ENCODE data around the gene PRPF8. TPM values are rescaled to one million over a fixed set of nuclear protein-coding genes. Genes with fewer than 3 reads are reported as not detected.

Gene PRPF8
- total and polyA plus RNA-seq, 2 of the 13 experiments (the other 11 are each of a cell fraction or from before 2014, with no cell fraction given), result 112 to 179 TPM

DNA sequence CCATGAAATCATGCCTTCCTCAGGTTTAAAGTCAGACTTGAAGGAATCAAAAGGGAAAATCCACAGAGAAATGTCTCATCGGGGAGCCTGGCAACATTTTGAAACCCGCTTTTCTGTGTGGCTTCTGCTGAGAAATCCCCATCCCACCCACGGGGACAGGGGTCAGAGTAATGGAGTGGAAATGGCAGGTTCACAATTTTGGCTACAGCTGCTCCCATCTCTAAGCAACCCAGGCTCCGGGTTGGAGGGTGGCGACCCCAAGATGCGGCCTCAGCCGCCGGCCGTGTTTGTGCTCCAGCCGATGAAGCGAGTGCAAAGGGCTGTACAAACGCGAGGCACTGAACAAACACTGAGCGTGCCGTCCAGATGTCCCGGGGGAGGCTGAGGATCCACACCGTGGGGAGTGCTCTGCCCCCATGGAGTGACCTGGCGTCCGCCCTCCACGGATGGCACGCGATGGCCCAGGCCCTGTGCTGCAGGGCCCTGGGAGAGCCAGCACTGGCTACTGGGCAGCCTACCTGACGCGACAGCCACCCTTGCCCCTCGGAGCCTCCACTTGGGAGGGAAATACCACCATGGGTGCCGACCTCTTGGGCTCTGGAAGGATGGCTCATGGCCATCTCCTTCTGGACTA, 78.2 kb downstream of the PRPF8 start (continued):
- no peak for TF ChIP-seq HOXA7 (CRISPR knock-in tag; IDR thresholded peaks at IDR 0.05)
- no peak for TF ChIP-seq ARNT (IDR thresholded peaks at IDR 0.05)
- TF ChIP-seq SYNCRIP (IDR thresholded peaks at IDR 0.05; ENCODE audit: insufficient read depth, low read depth, low read length), result no peak
- peak; percentile 51; the same call in 1 of the 2 replicates for TF ChIP-seq ERF (CRISPR knock-in tag; IDR thresholded peaks at IDR 0.05)
- no peak for TF ChIP-seq ZNF136 (CRISPR knock-in tag; IDR thresholded peaks at IDR 0.05; ENCODE audit: low read depth)
- TF ChIP-seq, protein P1, sequence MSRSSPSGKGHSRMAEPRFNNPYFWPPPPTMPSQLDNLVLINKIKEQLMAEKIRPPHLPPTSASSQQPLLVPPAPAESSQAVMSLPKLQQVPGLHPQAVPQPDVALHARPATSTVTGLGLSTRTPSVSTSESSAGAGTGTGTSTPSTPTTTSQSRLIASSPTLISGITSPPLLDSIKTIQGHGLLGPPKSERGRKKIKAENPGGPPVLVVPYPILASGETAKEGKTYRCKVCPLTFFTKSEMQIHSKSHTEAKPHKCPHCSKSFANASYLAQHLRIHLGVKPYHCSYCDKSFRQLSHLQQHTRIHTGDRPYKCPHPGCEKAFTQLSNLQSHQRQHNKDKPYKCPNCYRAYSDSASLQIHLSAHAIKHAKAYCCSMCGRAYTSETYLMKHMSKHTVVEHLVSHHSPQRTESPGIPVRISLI (CRISPR knock-in tag; IDR thresholded peaks at IDR 0.05; ENCODE audit: borderline replicate concordance), result no peak
- no peak for TF ChIP-seq CHD2 (IDR thresholded peaks at IDR 0.05; ENCODE audit: low read depth, low read length)
- no peak for TF ChIP-seq ZNF510 (CRISPR knock-in tag; IDR thresholded peaks at IDR 0.05; ENCODE audit: low read depth)
- no peak for TF ChIP-seq MXD4 (CRISPR knock-in tag; IDR thresholded peaks at IDR 0.05)
- TF ChIP-seq GFI1 (CRISPR knock-in tag; IDR thresholded peaks at IDR 0.05; ENCODE audit: borderline replicate concordance), result no peak
- TF ChIP-seq NFATC3 (CRISPR knock-in tag; IDR thresholded peaks at IDR 0.05), result no peak
- TF ChIP-seq IKZF1 (IDR thresholded peaks at IDR 0.05), result no peak
- no peak; the same call in 1 of the 2 replicates for TF ChIP-seq ELF1 (CRISPR knock-in tag; IDR thresholded peaks at IDR 0.05)
- TF ChIP-seq, protein P2, sequence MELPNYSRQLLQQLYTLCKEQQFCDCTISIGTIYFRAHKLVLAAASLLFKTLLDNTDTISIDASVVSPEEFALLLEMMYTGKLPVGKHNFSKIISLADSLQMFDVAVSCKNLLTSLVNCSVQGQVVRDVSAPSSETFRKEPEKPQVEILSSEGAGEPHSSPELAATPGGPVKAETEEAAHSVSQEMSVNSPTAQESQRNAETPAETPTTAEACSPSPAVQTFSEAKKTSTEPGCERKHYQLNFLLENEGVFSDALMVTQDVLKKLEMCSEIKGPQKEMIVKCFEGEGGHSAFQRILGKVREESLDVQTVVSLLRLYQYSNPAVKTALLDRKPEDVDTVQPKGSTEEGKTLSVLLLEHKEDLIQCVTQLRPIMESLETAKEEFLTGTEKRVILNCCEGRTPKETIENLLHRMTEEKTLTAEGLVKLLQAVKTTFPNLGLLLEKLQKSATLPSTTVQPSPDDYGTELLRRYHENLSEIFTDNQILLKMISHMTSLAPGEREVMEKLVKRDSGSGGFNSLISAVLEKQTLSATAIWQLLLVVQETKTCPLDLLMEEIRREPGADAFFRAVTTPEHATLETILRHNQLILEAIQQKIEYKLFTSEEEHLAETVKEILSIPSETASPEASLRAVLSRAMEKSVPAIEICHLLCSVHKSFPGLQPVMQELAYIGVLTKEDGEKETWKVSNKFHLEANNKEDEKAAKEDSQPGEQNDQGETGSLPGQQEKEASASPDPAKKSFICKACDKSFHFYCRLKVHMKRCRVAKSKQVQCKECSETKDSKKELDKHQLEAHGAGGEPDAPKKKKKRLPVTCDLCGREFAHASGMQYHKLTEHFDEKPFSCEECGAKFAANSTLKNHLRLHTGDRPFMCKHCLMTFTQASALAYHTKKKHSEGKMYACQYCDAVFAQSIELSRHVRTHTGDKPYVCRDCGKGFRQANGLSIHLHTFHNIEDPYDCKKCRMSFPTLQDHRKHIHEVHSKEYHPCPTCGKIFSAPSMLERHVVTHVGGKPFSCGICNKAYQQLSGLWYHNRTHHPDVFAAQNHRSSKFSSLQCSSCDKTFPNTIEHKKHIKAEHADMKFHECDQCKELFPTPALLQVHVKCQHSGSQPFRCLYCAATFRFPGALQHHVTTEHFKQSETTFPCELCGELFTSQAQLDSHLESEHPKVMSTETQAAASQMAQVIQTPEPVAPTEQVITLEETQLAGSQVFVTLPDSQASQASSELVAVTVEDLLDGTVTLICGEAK (IDR thresholded peaks at IDR 0.05), result no peak
- TF ChIP-seq, protein P2 (CRISPR knock-in tag; IDR thresholded peaks at IDR 0.05), result 0 out of 2 replicates have a peak, but pooled peaks have one; percentile 42
- no peak for TF ChIP-seq ZSCAN20 (CRISPR knock-in tag; IDR thresholded peaks at IDR 0.05; ENCODE audit: borderline replicate concordance)
- TF ChIP-seq ZSCAN9 (CRISPR knock-in tag; IDR thresholded peaks at IDR 0.05; ENCODE audit: borderline replicate concordance), result no peak
- TF ChIP-seq, protein P3, sequence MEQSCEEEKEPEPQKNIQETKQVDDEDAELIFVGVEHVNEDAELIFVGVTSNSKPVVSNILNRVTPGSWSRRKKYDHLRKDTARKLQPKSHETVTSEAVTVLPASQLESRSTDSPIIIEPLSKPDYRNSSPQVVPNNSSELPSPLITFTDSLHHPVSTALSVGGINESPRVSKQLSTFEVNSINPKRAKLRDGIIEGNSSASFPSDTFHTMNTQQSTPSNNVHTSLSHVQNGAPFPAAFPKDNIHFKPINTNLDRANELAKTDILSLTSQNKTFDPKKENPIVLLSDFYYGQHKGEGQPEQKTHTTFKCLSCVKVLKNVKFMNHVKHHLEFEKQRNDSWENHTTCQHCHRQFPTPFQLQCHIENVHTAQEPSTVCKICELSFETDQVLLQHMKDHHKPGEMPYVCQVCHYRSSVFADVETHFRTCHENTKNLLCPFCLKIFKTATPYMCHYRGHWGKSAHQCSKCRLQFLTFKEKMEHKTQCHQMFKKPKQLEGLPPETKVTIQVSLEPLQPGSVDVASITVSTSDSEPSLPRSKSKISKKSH (CRISPR knock-in tag; IDR thresholded peaks at IDR 0.05; ENCODE audit: borderline replicate concordance), result peak; percentile 18; the same call in 1 of the 2 replicates
